GM12874 (cell line): ENCODE measurements around the gene MICALL1.

Experiments used
- TF ChIP-seq, protein P1 (sequence below): IDR thresholded peaks from 2 replicates; pipeline ENCODE4 v1.5.1; 2011; ENCODE audit warnings: low read depth, mild to moderate bottlenecking, control low read depth, low read length, moderate library complexity; ENCODE audit not compliant: insufficient read depth

The MICALL1 gene

DNA sequence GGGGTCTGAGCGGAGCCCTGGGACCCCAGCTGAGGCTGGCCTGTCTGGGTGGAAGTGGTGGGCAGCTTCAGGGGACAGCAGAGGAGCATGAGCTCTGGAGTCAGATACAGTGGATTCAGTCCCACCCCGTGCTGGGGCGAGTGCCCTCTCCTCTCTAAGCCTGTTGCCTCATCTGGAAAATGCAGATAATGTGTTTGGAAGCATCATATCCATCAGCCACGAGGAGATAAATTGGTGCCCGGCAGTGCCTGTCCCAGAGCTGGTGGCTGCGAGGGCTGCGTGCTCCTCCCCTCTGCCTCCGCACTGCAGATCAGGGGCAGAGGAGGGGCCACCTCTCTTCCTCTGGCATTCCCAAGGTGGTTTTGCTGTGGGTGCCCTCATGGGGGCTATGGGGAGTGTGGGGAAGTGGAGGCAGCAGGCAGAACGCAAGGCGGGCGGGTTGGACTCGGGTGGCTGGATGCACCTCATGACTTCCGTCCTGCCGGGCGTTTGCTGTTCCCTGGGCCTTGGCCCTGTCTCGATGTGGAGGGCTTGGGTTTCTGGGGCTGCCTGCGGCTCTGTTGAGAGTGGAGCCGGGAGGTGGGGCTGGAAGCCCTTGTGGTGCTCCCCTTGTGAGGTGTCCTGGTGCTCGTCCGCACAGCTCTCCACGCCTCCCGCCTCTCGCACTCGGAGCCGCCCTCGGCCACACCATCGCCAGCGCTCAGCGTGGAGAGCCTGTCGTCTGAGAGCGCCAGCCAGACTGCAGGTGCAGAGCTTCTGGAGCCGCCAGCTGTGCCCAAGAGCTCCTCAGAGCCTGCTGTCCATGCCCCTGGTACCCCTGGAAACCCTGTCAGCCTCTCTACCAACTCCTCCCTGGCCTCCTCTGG lies 20.9 kb downstream of the MICALL1 start:
- TF ChIP-seq, protein P1, sequence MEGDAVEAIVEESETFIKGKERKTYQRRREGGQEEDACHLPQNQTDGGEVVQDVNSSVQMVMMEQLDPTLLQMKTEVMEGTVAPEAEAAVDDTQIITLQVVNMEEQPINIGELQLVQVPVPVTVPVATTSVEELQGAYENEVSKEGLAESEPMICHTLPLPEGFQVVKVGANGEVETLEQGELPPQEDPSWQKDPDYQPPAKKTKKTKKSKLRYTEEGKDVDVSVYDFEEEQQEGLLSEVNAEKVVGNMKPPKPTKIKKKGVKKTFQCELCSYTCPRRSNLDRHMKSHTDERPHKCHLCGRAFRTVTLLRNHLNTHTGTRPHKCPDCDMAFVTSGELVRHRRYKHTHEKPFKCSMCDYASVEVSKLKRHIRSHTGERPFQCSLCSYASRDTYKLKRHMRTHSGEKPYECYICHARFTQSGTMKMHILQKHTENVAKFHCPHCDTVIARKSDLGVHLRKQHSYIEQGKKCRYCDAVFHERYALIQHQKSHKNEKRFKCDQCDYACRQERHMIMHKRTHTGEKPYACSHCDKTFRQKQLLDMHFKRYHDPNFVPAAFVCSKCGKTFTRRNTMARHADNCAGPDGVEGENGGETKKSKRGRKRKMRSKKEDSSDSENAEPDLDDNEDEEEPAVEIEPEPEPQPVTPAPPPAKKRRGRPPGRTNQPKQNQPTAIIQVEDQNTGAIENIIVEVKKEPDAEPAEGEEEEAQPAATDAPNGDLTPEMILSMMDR, result no peak

DNA sequence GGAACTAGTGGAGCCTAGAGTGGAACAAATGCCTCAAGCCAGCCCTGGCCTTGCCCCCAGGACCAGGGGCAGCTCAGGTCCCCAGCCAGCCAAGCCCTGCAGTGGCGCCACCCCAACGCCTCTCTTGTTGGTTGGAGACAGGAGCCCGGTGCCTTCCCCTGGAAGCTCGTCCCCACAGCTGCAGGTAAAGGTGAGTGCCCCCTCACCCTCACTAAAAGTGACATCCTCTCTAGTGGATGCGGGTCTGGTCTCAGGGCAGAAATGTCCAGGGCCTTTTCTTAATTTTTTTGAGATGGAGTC lies 21.5 kb downstream of the MICALL1 start:
- TF ChIP-seq, protein P1, result no peak

DNA sequence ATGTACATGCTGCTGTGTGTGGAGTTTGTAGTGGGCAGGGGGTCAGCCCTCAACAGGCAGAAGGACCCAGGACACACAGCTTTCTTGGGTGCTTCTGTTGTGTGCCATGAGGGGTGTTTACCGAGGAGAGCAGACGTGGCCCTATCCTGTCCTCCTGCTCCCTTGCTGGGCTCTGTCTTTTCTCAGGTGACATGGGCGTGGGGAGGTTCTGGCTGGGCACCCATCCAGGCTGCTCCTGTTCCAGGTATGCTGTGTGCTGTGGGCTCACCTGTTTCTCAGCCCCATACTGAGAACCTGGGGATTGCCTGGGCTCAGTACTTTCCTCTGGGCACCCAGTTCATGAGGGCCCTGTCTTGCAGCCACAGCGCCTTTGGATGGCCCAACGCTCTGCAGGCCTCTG lies 23.3 kb downstream of the MICALL1 start:
- TF ChIP-seq, protein P1, result no peak

DNA sequence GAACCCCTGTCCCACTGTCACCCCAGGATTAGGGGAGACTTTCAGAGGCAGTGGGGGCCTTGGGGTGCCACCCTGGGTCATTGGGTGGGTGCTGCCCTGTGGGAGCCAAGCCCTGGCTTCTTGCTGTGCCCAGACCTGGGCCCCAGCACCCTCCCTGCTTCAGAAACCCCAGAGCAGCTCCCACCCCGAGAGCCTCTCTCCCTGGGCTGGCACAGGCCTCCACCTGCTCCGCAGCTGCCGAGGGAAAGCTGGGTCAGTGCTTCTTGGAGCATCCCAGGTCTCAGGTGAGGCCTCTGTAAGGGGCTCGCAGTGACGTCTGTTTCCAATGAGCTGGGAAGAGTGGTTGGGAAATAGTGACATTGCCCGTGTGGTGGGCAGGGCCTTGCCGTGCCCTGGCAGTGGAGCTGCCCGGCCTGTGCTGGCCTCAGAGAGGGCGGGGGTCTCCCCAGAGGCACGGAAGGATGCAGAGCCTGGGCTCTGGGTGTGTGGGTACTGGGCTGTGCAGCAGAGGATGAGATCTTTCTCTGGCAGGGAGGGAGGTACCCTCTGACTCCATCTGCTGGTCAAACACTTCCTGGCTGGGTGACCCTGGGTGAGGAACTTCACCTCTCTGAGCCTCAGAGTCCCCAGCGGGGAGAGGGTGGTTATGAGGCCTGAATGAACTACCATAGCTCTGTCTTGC lies 24.3 kb downstream of the MICALL1 start:
- TF ChIP-seq, protein P1, result peak; percentile 56

DNA sequence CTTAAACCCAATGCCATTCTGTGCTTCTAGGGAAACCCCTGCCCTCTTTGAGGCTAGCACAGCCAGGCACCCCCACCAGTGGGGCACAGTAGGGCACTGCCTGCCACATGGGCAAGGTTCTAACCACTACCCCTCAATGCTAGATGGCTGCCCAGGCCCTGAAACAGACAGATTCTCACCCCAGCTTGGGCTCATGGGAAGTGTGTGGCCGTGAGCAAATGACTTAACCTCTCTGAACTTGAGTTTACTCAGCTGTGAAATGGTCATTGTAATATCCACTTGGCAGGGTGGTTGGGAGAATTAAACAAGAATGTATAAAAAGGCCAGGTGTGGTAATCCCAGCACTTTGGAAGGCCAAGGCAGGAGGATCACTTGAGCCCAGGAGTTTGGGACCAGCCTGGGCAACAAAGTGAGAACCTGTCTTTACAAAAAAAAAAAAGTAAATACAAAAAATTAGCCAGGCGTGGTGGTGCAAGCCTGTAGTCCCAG lies 24.9 kb downstream of the MICALL1 start:
- TF ChIP-seq, protein P1, result no peak

DNA sequence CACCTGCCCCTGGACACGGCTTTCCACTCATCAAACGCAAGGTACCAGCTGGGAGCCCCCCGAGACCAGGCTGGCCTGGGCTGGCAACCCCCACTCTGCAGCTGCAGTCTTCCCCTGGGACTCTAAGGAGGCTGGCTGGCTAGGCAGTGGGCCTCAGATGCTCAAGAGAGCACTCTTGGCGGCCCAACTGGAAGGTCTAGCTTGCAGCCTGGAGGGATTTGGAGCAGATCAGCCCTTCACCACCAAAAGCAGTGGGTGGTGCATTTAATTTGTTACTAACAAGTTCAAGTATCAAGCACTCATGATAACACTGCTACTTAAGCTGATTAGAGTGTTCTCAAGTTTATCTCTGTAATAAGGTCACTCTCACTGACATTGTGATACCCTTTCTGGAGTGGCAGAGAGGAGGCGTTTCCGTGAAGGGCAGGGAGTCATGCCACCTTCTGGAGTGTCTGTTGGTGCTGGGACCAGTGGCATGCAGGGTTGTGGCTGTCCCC lies 25.8 kb downstream of the MICALL1 start:
- TF ChIP-seq, protein P1, result no peak

DNA sequence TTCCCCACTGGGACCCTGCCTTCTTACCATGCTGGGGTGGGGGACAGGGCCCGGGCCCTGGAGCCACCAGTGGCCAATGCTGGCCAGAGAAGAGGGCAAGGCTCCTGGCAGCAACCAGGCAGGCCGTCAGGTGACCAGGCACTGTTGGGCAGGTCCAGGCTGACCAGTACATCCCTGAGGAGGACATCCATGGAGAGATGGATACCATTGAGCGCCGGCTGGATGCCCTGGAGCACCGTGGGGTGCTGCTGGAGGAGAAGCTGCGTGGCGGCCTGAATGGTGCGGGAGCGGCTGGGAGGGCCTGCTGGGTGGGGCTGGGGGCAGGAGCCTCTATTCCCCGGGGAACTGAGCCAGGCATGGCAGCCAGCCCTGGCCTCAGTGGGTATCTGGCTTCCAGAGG lies 26.3 kb downstream of the MICALL1 start:
- TF ChIP-seq, protein P1, result no peak
